Lung (tissue), 12 donors: ENCODE measurements around the gene PRDM4. TPM values are rescaled to one million over a fixed set of nuclear protein-coding genes. Genes with fewer than 3 reads are reported as not detected.

Experiments used
- ATAC-seq: fragments of 200-7000 bp; cut with Tn5 transposase; one replicate; pipeline ENCODE4 v1.9.1; 2020; ENCODE audit warnings: moderate number of reproducible peaks; ENCODE audit not compliant: insufficient read depth, low FRiP score
- DNase-seq, 3 donors: peaks; one replicate each; pipeline ENCODE4 v3.0.0-alpha.2; 2013 to 2017
- H3K27ac ChIP-seq, 2 donors: one replicate each; pipeline ENCODE4 v1.5.1; 2013; ENCODE audit warnings: mild to moderate bottlenecking in 2 of 2, moderate library complexity in 2 of 2, control low read depth in 1 of 2, inconsistent platforms in 1 of 2, low read depth in 1 of 2, low read length in 1 of 2
- H3K27me3 ChIP-seq, 3 donors: one replicate each; pipeline ENCODE4 v1.5.1; 2013; ENCODE audit warnings: low read length in 2 of 3; ENCODE audit not compliant: control insufficient read depth in 3 of 3, insufficient read depth in 3 of 3
- H3K36me3 ChIP-seq, 4 donors: one replicate each; pipeline ENCODE4 v1.5.1; 2013; ENCODE audit warnings: low read length in 4 of 4, mild to moderate bottlenecking in 1 of 4, moderate library complexity in 1 of 4; ENCODE audit not compliant: control insufficient read depth in 4 of 4, insufficient read depth in 4 of 4
- H3K4me1 ChIP-seq, 5 donors: one replicate each; pipeline ENCODE4 v1.5.1; 2013; ENCODE audit warnings: low read length in 5 of 5, mild to moderate bottlenecking in 2 of 5, moderate library complexity in 1 of 5; ENCODE audit not compliant: control insufficient read depth in 5 of 5, insufficient read depth in 5 of 5
- H3K4me3 ChIP-seq: one replicate; pipeline ENCODE4 v1.5.1; 2013; ENCODE audit warnings: mild to moderate bottlenecking, control low read depth, moderate library complexity
- H3K9ac ChIP-seq, 2 donors: one replicate each; pipeline ENCODE4 v1.5.1; 2013; ENCODE audit warnings: low read length in 2 of 2, control low read depth in 1 of 2; ENCODE audit not compliant: insufficient read depth in 1 of 2
- H3K9me3 ChIP-seq, 4 donors: one replicate each; pipeline ENCODE4 v1.5.1; 2013; ENCODE audit warnings: low read length in 3 of 4, mild to moderate bottlenecking in 1 of 4, moderate library complexity in 1 of 4; ENCODE audit not compliant: control insufficient read depth in 4 of 4, insufficient read depth in 3 of 4
- WGBS, 2 donors: extraction: QIAGEN DNeasy Blood & Tissue Kit; methylation state at CpG; one replicate each; pipeline ENCODE4 v1.1.7; 2013; 5-methylcytosine and 5-hydroxymethylcytosine counted together
- polyA plus RNA-seq, 2 donors: library from polyadenylated mRNA; stranded (reverse); fragments of 200-250 nt; gene quantifications; one replicate each; pipeline ENCODE4 v1.2.1, GENCODE V29; 2013
- total RNA-seq, 2 donors: library from RNA; depleted of rRNA in 1 of 2; stranded (reverse); fragments of >200 nt in 1 of 2; gene quantifications; one replicate each; pipeline ENCODE4 v1.2.1, GENCODE V29; 2014 to 2021
- TF ChIP-seq, protein P1 (sequence below): IDR thresholded peaks from 2 replicates; pipeline ENCODE4 v1.5.1; 2012; ENCODE audit warnings: mild to moderate bottlenecking; ENCODE audit errors: control extremely low read depth, extremely low read depth
- donor health status: control.
- donor health status: control.
- donor health status: Bipolar disorder and iron deficiency.
- donor health status: healthy.
- donor health status: DM: yes; HTN: yes; CAD: no.

Gene PRDM4
- total and polyA plus RNA-seq, 4 donors, result 7.3 to 33.5 (median 20.5) TPM

DNA sequence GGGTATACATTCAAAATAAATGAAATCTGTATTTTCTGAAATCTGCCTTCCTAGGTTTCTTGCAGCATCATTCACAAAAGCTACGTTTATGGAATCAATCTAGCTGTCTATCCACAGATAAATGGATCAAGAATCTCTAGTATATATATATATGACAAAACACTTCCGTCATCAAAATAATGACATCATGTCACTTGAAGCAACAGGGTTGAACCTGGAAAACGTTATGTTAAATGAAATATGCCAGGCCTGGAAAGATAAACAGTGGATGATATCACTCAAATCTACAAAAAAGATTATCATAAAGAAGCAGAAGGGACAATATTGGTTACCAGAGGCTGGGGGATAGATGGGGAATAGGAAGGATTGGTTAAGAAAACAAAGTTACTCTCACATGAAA is 42.2 kb upstream of the PRDM4 start:
- TF ChIP-seq, protein P1, sequence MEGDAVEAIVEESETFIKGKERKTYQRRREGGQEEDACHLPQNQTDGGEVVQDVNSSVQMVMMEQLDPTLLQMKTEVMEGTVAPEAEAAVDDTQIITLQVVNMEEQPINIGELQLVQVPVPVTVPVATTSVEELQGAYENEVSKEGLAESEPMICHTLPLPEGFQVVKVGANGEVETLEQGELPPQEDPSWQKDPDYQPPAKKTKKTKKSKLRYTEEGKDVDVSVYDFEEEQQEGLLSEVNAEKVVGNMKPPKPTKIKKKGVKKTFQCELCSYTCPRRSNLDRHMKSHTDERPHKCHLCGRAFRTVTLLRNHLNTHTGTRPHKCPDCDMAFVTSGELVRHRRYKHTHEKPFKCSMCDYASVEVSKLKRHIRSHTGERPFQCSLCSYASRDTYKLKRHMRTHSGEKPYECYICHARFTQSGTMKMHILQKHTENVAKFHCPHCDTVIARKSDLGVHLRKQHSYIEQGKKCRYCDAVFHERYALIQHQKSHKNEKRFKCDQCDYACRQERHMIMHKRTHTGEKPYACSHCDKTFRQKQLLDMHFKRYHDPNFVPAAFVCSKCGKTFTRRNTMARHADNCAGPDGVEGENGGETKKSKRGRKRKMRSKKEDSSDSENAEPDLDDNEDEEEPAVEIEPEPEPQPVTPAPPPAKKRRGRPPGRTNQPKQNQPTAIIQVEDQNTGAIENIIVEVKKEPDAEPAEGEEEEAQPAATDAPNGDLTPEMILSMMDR, result no peak
- Histone ChIP-seq H3K27me3 (no peaks in the 10 kb centered on the region), H3K9me3 (no peaks in the 10 kb centered on the region), H3K27ac (no peak overlapping the region), H3K4me3 (no peak overlapping the region), H3K4me1 (no peaks in the 10 kb centered on the region), H3K9ac (no peak overlapping the region), H3K36me3 (no peaks in the 10 kb centered on the region)
- DNase-seq (no peak), ATAC-seq (no peak)
- WGBS, 2 donors, result 32 to 53% methylated on average over 3 of the region's 3 CpGs

DNA sequence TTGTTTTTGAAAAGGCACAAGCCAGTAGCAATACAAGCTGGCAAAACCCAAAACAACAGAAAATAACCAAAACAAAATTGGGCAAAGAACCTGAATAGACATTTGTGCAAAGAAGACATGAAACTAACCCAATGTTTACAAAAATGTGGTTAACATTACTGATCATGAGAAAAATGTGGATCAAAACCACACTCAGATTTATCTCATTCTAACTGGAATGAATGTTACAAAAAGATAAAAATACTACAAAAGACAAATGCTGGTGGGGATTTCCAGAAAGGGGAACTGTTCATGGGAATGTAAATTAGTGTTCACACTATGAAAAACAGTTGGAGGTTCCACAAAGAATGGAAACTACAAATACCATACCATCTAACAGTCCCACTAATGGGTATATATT is 40.2 kb upstream of the PRDM4 start:
- Histone ChIP-seq H3K4me3 (no peak overlapping the region), H3K4me1 (no peaks in the 10 kb centered on the region), H3K9me3 (no peaks in the 10 kb centered on the region), H3K27me3 (no peaks in the 10 kb centered on the region), H3K9ac (no peak overlapping the region), H3K27ac (no peak overlapping the region), H3K36me3 (no peaks in the 10 kb centered on the region)
- ATAC-seq (no peak), DNase-seq (no peak)
- TF ChIP-seq, protein P1, result no peak

DNA sequence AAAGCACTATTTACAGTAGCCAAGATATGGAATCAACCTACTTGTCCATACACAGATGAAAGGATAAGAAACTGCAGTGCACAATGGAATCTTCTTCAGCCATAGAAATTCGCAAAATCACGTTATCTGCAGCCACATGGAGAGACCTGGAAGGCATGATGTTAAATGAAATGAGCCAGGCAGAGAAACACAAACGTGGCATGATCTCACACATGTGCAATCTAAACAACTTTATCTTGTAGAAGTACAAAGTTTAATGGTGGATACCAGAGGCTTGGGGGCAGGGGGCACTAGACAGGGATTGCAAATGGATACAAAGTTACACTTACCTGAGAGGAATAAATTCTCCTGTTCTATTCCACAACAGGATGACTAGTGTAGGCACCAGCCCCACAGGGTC is 37.6 kb upstream of the PRDM4 start:
- H3K36me3 ChIP-seq, result no peaks in the 10 kb centered on the region
- no peak for DNase-seq
- 58 to 77% methylated on average over 3 of the region's 3 CpGs for WGBS, 2 donors
- H3K9ac ChIP-seq, result no peak overlapping the region
- no peaks in the 10 kb centered on the region for H3K9me3 ChIP-seq
- H3K27me3 ChIP-seq, result no peaks in the 10 kb centered on the region
- no peak overlapping the region for H3K4me3 ChIP-seq
- H3K27ac ChIP-seq, result no peak overlapping the region
- TF ChIP-seq, protein P1, result no peak
- H3K4me1 ChIP-seq, result no peaks in the 10 kb centered on the region
- no peak for ATAC-seq

DNA sequence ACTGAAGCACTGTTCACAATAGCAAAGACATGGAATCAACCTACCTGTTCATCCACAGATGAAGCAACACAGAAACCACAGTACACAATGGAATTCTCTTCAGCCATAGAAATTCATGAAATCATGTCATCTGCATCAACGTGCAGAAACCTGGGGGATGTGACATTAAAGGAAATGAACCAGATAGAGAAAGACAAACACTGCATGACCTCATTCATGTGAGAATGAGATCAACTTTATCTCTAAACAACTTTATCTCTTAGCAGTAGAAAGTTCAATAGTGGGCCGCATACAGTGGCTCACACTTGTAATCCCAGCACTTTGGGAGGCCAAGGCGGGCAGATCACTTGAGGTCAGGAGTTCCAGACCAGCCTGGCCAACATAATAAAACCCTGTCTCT is 33.5 kb upstream of the PRDM4 start:
- 66 to 86% methylated on average over 3 of the region's 3 CpGs for WGBS, 2 donors
- H3K4me1 ChIP-seq, result no peaks in the 10 kb centered on the region
- H3K27ac ChIP-seq, result no peak overlapping the region
- no peak overlapping the region for H3K4me3 ChIP-seq
- H3K9ac ChIP-seq, result no peak overlapping the region
- ATAC-seq (no peak), DNase-seq (no peak)
- no peaks in the 10 kb centered on the region for H3K36me3 ChIP-seq
- TF ChIP-seq, protein P1, result no peak
- no peaks in the 10 kb centered on the region for H3K27me3 ChIP-seq
- no peaks in the 10 kb centered on the region for H3K9me3 ChIP-seq
